ENCODE data around the gene BST1. TPM values are rescaled to one million over a fixed set of nuclear protein-coding genes. Genes with fewer than 3 reads are reported as not detected.

BST1 gene
- total RNA-seq, 4 donors from 2014 or later: 22.5 to 34.4 (median 24.5) TPM

GRCh38 chr4:15683143-15683495, 19.7 kb upstream of the BST1 start:
- no peak for TF ChIP-seq CTCF (IDR thresholded peaks at IDR 0.05)
- DNase-seq (ENCODE audit: low spot score) (no peak), ATAC-seq (ENCODE audit: low FRiP score) (no peak)

- TF ChIP-seq CTCF (IDR thresholded peaks at IDR 0.05): no peak
- ATAC-seq (ENCODE audit: low FRiP score): no peak
- no peak for DNase-seq (ENCODE audit: low spot score)
Observed at GRCh38 chr4:15684498-15684897, 18.4 kb upstream of the BST1 start.

GRCh38 chr4:15688051-15688450, 14.8 kb upstream of the BST1 start:
- ATAC-seq (ENCODE audit: low FRiP score) (peak; percentile 6), DNase-seq (ENCODE audit: low spot score) (no peak)
- no peak for TF ChIP-seq CTCF (IDR thresholded peaks at IDR 0.05)

- ATAC-seq (ENCODE audit: low FRiP score) (no peak), DNase-seq (ENCODE audit: low spot score) (no peak)
- TF ChIP-seq CTCF (IDR thresholded peaks at IDR 0.05): no peak
Observed at GRCh38 chr4:15689540-15689939, 13.3 kb upstream of the BST1 start.

GRCh38 chr4:15690020-15690809, 12.7 kb upstream of the BST1 start:
- DNase-seq (ENCODE audit: low spot score): no peak
- ATAC-seq (ENCODE audit: low FRiP score): peak; percentile 88
- TF ChIP-seq CTCF (IDR thresholded peaks at IDR 0.05): no peak

- ATAC-seq (ENCODE audit: low FRiP score): peak; percentile 31
- DNase-seq (ENCODE audit: low spot score): no peak
- TF ChIP-seq CTCF (IDR thresholded peaks at IDR 0.05): no peak
Observed at GRCh38 chr4:15691346-15692135, 11.3 kb upstream of the BST1 start.
